ENCODE data around the gene MFNG.

MFNG gene

GRCh38 chr22:37443977-37444376, 42.2 kb downstream of the MFNG start:
- no peak for DNase-seq

GRCh38 chr22:37443086-37443485, 43.1 kb downstream of the MFNG start:
- DNase-seq = no peak

GRCh38 chr22:37442537-37442936, 43.6 kb downstream of the MFNG start:
- DNase-seq = no peak

- no peak for DNase-seq
Measured at GRCh38 chr22:37442135-37442534, 44.0 kb downstream of the MFNG start.

- DNase-seq = no peak
Measured at GRCh38 chr22:37440875-37441274, 45.3 kb downstream of the MFNG start.

GRCh38 chr22:37439347-37439746, 46.8 kb downstream of the MFNG start:
- peak; percentile 26 for DNase-seq

- no peak for DNase-seq
Measured at GRCh38 chr22:37435970-37436603, 50.1 kb downstream of the MFNG start.

- DNase-seq = no peak
Measured at GRCh38 chr22:37433786-37434185, 52.4 kb downstream of the MFNG start.

- no peak for DNase-seq
Measured at GRCh38 chr22:37432708-37433054, 53.5 kb downstream of the MFNG start.

GRCh38 chr22:37431801-37432707, 54.1 kb downstream of the MFNG start:
- peak; percentile 28 for DNase-seq

- no peak for DNase-seq
Measured at GRCh38 chr22:37431366-37431765, 54.8 kb downstream of the MFNG start.

- no peak for DNase-seq
Measured at GRCh38 chr22:37430941-37431340, 55.2 kb downstream of the MFNG start.

GRCh38 chr22:37428649-37429586, 57.3 kb downstream of the MFNG start:
- no peak for DNase-seq

GRCh38 chr22:37427711-37428635, 58.2 kb downstream of the MFNG start:
- no peak for DNase-seq

GRCh38 chr22:37427135-37427710, 59.0 kb downstream of the MFNG start, which contains the start of gene ELFN2:
TSS of gene ELFN2 (minus strand) at chr22:37427479. CDS start at chr22:37375534, 51,945 bp downstream.
- no peak for DNase-seq

GRCh38 chr22:37426706-37427134, 59.5 kb downstream of the MFNG start:
- DNase-seq = no peak

- DNase-seq = peak; percentile 58
Measured at GRCh38 chr22:37425800-37426705, 60.1 kb downstream of the MFNG start.

GRCh38 chr22:37425369-37425768, 60.8 kb downstream of the MFNG start:
- DNase-seq = no peak

GRCh38 chr22:37423283-37423682, 62.9 kb downstream of the MFNG start:
- DNase-seq = no peak

GRCh38 chr22:37421468-37421877, 64.7 kb downstream of the MFNG start:
- DNase-seq = no peak

Measured in DMS79 (cell line).